NCI-H345 (cell line): ENCODE data around the gene ZDHHC22.

Source experiments
- DNase-seq: peaks from one replicate; lab custom pipeline; 2025; lab: John Stamatoyannopoulos, UW

The ZDHHC22 gene

GRCh38 chr14:77103951-77104350 lies 37.6 kb downstream of the ZDHHC22 start:
- DNase-seq, result no peak

- DNase-seq, result no peak
These were observed 38.1 kb downstream of the ZDHHC22 start for GRCh38 chr14:77103475-77103874.

DNA sequence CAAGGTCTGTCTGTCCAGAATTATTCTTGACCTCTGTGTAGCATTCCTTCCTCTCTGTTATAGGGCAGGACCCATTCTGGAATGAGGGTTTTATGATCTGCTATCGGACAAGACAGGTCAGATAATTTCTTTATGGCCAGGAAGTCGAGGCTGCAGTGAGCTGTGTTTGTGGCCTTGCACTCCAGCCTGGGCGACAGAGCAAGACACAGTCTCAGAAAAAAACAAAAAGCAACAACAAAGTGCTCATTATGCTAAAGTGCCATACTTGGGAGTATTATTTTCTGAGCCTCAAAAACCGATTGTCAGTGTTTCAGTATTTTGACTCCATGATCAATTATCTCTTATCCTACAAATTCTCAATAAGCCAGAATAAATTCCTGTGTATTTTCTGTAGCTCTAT lies 39.4 kb downstream of the ZDHHC22 start:
- no peak for DNase-seq

DNA sequence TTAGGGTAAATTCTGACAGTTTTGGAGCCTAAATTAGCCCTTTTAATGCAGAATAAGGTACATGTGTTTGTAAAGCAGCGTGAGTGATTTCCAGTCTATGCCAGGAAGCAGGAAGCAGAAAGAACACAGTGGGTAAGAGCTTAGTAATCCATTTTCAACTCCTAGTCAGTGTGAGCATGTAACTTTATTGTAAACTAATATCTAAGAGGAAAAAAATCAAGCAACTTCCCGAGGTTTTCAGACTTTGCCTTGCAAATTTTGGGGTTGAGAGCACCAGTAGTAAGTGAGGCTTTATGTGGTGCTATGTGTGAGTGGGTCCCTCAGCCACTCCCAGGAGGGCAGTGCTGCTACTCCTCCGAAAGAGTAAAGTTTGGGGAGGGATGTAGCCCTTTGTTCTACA lies 40.6 kb downstream of the ZDHHC22 start:
- DNase-seq, result no peak

DNA sequence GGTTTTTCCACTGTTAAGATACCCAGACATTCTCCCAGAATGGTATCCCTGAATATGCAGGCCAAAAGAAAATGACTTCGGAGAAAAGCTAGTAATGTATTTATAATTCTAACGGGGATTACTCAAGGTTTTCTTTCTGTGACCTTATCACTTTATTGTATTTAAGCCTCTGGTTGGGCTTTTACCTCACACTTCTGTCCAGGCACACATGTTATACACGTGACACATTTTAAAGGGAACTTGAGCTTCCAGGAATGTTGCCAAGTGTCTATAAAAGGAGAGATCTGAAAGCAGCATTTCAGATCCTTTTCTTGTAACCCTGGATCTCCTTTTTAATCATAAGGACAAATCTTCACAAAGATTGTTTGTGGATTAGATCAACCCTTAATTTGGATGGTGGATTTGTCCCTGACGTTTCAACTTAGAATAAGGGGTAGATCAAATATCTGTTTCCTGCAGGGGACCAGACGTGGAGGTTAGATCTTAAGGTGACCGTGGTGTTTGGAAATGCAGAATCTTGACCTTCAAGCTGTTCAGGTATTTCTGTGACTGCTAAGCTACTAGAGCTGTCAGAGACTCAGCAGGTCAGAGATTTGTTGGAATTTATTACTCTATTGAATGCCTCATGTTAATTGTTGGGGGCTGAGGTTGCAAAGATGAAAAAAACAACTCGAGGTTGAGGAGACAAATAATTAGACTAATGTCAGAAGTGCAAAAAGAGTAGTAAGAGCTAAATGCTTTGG lies 42.0 kb downstream of the ZDHHC22 start:
- DNase-seq, result no peak

- DNase-seq, result no peak
These were observed 42.9 kb downstream of the ZDHHC22 start for GRCh38 chr14:77098529-77099353.

- DNase-seq, result peak; percentile 100
These were observed 43.7 kb downstream of the ZDHHC22 start, which contains the start of gene CIPC for GRCh38 chr14:77097700-77098528. Gene CIPC (plus strand): TSS chr14:77098258. CDS start chr14:77105709, 7,451 bp downstream.

- DNase-seq, result no peak
These were observed 44.4 kb downstream of the ZDHHC22 start for GRCh38 chr14:77097006-77097699.

DNA sequence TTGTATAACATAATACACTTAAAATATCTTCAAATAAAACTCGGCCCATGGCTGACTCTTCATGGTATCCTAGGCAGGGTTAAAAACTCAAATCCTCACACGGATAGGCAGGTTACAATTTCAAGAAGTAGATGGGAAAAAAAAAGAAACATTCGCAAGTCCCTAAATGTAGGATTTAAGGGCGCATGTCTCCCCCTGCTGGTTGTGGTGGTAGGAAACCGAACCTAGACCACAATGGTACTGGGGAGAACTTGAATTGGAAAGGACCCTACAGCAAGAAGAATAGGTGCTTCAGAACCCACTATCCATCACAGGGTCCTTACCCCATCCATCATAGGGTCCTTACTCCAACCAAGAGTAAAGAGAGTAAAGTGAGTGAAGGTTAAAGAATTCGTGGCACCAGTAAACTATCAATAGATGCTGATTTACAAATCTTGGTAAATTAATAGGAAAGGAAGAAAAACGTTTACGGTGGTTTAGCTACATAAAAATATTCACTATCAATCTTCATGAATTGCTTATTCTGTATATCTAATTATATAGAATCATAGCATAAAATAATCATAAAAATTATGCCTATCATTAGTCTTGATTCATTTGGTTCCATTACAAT lies 46.8 kb downstream of the ZDHHC22 start:
- DNase-seq, result peak; percentile 82

- DNase-seq, result no peak
These were observed 48.9 kb downstream of the ZDHHC22 start for GRCh38 chr14:77092676-77093075.

GRCh38 chr14:77091518-77091917 lies 50.1 kb downstream of the ZDHHC22 start:
- no peak for DNase-seq

DNA sequence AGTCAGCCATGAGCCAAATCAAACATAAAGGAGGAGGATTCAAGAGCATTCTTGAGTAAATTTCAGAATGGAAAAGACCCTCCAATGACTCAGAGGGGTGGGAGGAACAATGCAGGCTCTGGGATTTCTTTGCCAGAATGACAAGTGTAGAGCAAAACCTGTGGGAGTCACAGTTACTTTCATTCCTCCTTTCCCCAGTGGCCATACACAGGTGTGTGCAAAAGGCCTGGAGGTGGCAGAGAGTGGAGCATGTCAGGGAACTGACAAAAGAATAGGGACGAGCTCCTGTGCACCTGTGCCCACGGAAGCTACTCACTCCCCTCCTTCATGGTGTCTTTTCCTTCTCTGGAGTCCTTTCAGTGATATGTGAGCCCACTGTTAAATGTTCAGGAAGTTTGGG lies 52.9 kb downstream of the ZDHHC22 start:
- no peak for DNase-seq

DNA sequence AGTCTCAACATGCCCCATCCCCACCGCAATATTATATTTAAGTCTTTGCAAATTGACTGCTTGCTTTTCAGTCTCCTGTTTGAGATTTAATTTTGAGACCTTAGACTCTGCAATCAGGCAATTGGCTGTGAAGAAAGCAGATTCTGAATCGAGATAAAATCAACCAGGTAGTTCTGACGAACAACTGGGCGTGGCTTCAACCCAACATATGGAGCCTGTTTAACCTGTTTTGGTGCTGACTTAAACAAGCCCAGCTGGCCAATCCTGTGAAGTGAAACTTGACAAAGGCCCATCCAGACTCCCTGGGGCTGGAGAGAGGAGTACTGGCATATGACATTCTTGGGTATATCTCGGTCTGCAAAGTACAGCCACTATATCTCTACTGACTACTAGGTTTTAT lies 53.4 kb downstream of the ZDHHC22 start:
- DNase-seq, result peak; percentile 94

DNA sequence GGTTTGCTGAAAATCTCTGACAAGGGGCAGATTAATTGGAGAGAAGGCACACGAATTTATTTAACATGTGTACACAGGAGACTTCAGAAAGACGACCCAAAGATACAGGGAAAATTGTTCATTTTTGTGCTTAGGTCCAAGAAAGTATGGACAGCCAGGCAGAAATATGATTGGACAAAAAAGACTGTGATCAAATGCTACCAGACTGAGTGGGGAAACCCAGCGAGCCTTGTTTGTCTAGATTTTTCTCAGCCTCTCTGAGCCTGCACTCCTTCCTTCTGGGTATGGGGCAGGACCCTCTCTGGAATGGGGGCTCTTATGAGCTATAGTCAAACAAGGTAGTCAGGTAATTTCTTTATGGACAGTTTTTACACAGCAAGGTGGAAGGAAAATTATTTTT lies 54.0 kb downstream of the ZDHHC22 start:
- DNase-seq, result no peak

DNA sequence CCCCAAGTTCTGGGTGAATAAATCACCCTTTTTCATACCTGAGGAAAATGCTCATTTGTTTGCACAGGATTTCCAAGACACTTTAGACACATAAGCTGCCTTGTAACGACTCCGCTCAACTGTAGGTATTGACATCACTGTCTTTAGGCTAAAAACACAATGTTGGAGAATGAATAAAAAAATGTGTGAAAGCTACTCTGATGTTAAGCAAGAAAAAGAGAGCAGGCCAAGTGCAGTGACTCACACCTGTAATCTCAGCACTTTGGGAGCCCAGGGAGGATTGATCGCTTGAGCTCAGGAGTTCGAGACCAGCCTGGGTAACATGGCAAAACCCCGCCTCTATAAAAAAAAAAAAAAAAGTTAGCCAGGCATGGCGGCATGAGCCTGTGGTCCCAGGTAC lies 54.6 kb downstream of the ZDHHC22 start:
- DNase-seq, result no peak

GRCh38 chr14:77086017-77086727 lies 55.4 kb downstream of the ZDHHC22 start:
- no peak for DNase-seq

DNA sequence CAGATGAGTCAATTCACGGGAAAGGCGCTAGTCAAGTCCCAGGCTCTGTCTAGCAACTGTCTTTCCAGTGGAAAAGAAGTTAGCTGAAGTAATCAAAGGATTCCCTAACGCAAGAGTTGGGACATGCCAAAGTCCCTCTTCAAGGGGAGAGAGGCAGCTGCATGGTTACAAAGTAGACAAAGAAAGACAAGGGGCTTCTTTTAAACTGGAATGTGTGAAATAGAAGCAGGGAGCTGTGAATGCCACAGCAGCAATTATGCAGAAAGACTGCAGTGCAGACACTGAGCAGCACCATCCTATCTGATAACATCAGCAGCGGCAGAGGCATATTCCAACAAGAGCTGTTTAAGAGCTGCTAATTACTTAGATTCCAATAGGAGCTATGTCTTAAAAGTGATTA lies 56.1 kb downstream of the ZDHHC22 start:
- no peak for DNase-seq

DNA sequence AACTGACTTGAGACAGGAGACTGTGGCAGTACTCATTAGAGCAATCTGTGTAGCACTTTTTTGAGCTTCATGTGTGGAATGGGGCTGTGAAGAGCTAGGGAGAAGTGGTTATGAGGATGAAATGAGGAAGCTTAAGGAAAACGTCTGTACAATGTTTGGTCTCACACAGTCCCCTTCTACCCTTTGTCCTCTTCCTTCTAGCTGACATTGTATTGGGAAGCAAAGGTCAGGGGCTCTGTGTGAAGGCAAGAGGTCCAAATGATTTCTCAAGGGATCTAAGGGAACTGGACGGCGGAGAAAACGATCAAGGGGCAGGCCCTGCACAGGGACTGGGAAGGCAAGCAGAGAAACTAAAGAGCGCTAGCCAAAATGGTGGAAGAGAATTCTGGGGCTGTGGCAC lies 56.6 kb downstream of the ZDHHC22 start:
- DNase-seq, result no peak

GRCh38 chr14:77083082-77083481 lies 58.5 kb downstream of the ZDHHC22 start:
- DNase-seq, result no peak

DNA sequence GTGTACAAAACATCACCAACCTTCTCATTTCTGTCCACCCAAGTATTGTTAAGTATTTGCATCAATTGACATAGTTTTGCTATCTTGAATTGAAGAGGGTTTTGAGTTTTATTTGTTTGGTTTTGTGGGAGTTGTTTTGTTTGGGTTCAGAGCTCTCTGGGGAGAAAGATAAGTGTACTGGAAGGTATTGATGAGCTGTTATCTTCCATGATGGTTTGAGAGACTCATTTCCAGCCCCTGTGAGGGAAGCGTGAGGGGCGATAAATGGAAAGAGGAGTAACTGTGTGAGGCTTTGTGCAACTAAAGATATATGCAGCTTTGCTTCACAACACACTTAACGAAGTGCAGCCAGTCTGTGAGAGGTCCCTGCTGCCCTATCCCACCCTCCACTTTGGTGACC lies 59.2 kb downstream of the ZDHHC22 start:
- no peak for DNase-seq
